Astrocyte (in vitro differentiated cells and primary cell): Measurements from ENCODE around the gene TPGS1. TPM values are rescaled to one million over a fixed set of nuclear protein-coding genes. Genes with fewer than 3 reads are reported as not detected.

ENCODE experiments used
- DNase-seq: peaks from one replicate; pipeline ENCODE4 v3.0.0-alpha.2; 2010; ENCODE audit warnings: low read depth
- FAIRE-seq: peaks from 2 replicates; lab custom pipeline; 2011; peaks lifted over from hg19 to GRCh38; lab: Jason Lieb, UNC
- H2AFZ ChIP-seq: 2 replicates; pipeline ENCODE4 v1.6.0; 2012; ENCODE audit warnings: low read depth, low read length, inconsistent platforms
- H3K27ac ChIP-seq: 2 replicates; pipeline ENCODE4 v1.5.1; 2011; ENCODE audit warnings: low read depth, low read length, inconsistent platforms
- H3K27me3 ChIP-seq: 2 replicates; pipeline ENCODE4 v1.6.0; 2011; ENCODE audit warnings: low read length, inconsistent platforms; ENCODE audit not compliant: insufficient read depth
- H3K36me3 ChIP-seq: 2 replicates; pipeline ENCODE4 v1.5.1; 2011; ENCODE audit warnings: low read length, inconsistent platforms; ENCODE audit not compliant: insufficient read depth
- H3K4me1 ChIP-seq: 2 replicates; pipeline ENCODE4 v1.5.1; 2011; ENCODE audit warnings: low read length, inconsistent platforms; ENCODE audit not compliant: insufficient read depth
- H3K4me2 ChIP-seq: 2 replicates; pipeline ENCODE4 v1.6.0; 2012; ENCODE audit warnings: low read length, inconsistent platforms
- H3K4me3 ChIP-seq: 2 replicates; pipeline ENCODE4 v1.5.1; 2011; ENCODE audit warnings: low read depth, mild to moderate bottlenecking, low read length, inconsistent platforms; ENCODE audit not compliant: insufficient read depth
- H3K79me2 ChIP-seq: 2 replicates; pipeline ENCODE4 v1.6.0; 2012; ENCODE audit warnings: mild to moderate bottlenecking, low read length, inconsistent platforms; ENCODE audit not compliant: insufficient read depth
- H3K9ac ChIP-seq: 2 replicates; pipeline ENCODE4 v1.6.0; 2012; ENCODE audit warnings: mild to moderate bottlenecking, low read length, inconsistent platforms
- H3K9me3 ChIP-seq: 2 replicates; pipeline ENCODE4 v1.5.1; 2012; ENCODE audit warnings: low read depth, mild to moderate bottlenecking, low read length, inconsistent platforms; ENCODE audit not compliant: insufficient read depth
- H4K20me1 ChIP-seq: 2 replicates; pipeline ENCODE4 v1.6.0; 2012; ENCODE audit warnings: low read length, inconsistent platforms; ENCODE audit not compliant: insufficient read depth
- H3K27ac Mint-ChIP-seq: one replicate; pipeline ENCODE4 v1.8.0; 2021; ENCODE audit warnings: mild to moderate bottlenecking, mixed read lengths; ENCODE audit not compliant: unreplicated experiment
- H3K27me3 Mint-ChIP-seq: one replicate; pipeline ENCODE4 v1.8.0; 2021; ENCODE audit warnings: low read depth, mixed read lengths; ENCODE audit not compliant: unreplicated experiment
- H3K36me3 Mint-ChIP-seq: one replicate; pipeline ENCODE4 v1.8.0; 2021; ENCODE audit warnings: low read depth, mixed read lengths; ENCODE audit not compliant: unreplicated experiment
- H3K4me1 Mint-ChIP-seq: one replicate; pipeline ENCODE4 v1.8.0; 2021; ENCODE audit warnings: low read depth, mixed read lengths; ENCODE audit not compliant: unreplicated experiment
- H3K4me3 Mint-ChIP-seq: one replicate; pipeline ENCODE4 v1.8.0; 2021; ENCODE audit warnings: mild to moderate bottlenecking, moderate library complexity, mixed read lengths; ENCODE audit not compliant: unreplicated experiment
- H3K9me3 Mint-ChIP-seq: one replicate; pipeline ENCODE4 v1.8.0; 2021; ENCODE audit warnings: mild to moderate bottlenecking, mixed read lengths; ENCODE audit not compliant: unreplicated experiment
- EZH2 ChIP-seq: IDR thresholded peaks from 2 replicates; pipeline ENCODE4 v1.6.1; 2012; ENCODE audit warnings: mild to moderate bottlenecking, low read length, inconsistent platforms; ENCODE audit not compliant: insufficient read depth
- total RNA-seq: library from RNA; stranded (reverse); gene quantifications from 2 replicates; pipeline ENCODE4 v1.2.1, GENCODE V29; 2021
- TF ChIP-seq, protein P1 (sequence below): IDR thresholded peaks from 2 replicates; pipeline ENCODE4 v1.5.1; 2011; ENCODE audit warnings: low read depth, mild to moderate bottlenecking, inconsistent platforms, low read length, moderate library complexity; ENCODE audit not compliant: insufficient read depth

The TPGS1 gene
- total RNA-seq, 1 donor from 2014 or later, result 17.9 TPM

DNA sequence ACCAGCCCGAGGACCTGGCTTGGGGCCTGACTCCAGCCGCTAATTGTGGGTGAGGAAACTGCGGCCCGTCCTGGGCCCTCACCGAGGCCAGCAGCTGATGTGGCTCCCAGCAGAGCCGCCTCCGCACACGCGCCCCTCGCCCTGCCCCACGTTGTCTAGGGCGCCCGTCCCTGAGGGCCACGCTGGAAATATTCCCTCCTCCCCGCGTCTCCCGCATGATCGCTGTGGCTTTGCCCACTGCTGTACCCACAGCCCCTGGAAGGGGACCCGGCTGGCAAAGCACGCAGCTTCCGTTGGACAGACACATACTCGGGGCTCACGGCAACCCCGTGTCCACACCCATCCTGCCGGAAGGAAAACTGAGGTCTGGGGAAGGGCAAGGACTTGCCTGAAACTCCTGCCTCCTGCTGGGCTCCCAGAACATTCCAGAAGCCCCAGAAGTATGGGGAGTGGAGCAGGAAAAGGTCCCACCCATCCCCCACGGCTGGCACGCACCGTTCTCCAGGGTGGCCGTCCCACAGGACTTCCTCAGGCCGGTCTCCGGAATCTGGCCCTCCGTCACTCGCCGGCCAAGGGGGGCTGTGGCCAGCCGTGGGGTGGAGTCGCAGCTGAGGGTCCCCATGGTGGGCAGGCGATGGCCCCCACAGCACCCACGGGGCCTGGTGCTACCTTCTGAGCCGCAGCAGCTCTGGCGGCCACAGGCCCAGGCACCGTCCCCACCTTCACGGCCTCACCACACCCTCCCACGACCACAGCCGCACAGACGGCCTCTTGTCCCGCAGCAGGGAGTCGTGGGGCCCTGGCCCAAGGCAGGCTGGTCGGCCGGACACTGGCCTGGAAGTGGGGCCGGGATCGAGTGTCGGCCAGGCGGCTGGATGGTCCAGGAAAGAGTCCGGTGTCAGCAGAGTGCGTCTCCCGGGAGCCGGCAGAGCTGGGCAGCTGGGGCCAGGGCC lies 32.9 kb upstream of the TPGS1 start:
- Mint-ChIP-seq H3K27me3 (peaks cover 9% of the 10 kb centered on the region), H3K9me3 (no peaks in the 10 kb centered on the region), H3K36me3 (no peaks in the 10 kb centered on the region), H3K4me1 (peaks cover 6% of the 10 kb centered on the region), H3K4me3 (no peak overlapping the region), H3K27ac (no peak overlapping the region)
- Histone ChIP-seq H3K27ac (no peak overlapping the region), H3K9ac (no peak overlapping the region), H4K20me1 (no peaks in the 10 kb centered on the region), H3K27me3 (no peaks in the 10 kb centered on the region), H3K4me1 (peaks cover 5% of the 10 kb centered on the region), H2AFZ (no peak overlapping the region), H3K4me2 (no peak overlapping the region), H3K4me3 (no peak overlapping the region), H3K36me3 (no peaks in the 10 kb centered on the region), H3K79me2 (no peaks in the 10 kb centered on the region), H3K9me3 (no peaks in the 10 kb centered on the region)
- DNase-seq, result no peak
- FAIRE-seq, result no peak
- TF ChIP-seq, protein P1, sequence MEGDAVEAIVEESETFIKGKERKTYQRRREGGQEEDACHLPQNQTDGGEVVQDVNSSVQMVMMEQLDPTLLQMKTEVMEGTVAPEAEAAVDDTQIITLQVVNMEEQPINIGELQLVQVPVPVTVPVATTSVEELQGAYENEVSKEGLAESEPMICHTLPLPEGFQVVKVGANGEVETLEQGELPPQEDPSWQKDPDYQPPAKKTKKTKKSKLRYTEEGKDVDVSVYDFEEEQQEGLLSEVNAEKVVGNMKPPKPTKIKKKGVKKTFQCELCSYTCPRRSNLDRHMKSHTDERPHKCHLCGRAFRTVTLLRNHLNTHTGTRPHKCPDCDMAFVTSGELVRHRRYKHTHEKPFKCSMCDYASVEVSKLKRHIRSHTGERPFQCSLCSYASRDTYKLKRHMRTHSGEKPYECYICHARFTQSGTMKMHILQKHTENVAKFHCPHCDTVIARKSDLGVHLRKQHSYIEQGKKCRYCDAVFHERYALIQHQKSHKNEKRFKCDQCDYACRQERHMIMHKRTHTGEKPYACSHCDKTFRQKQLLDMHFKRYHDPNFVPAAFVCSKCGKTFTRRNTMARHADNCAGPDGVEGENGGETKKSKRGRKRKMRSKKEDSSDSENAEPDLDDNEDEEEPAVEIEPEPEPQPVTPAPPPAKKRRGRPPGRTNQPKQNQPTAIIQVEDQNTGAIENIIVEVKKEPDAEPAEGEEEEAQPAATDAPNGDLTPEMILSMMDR, result no peak
- no peak for TF ChIP-seq EZH2

GRCh38 chr19:475360-475759 lies 31.9 kb upstream of the TPGS1 start:
- Histone ChIP-seq H3K27me3 (no peaks in the 10 kb centered on the region), H4K20me1 (no peaks in the 10 kb centered on the region), H3K4me3 (no peak overlapping the region), H2AFZ (no peak overlapping the region), H3K9ac (no peak overlapping the region), H3K36me3 (no peaks in the 10 kb centered on the region), H3K9me3 (peaks cover 3% of the 10 kb centered on the region), H3K4me1 (peaks cover 5% of the 10 kb centered on the region), H3K79me2 (no peaks in the 10 kb centered on the region), H3K27ac (no peak overlapping the region), H3K4me2 (no peak overlapping the region)
- no peak for TF ChIP-seq EZH2
- TF ChIP-seq, protein P1, result no peak
- no peak overlapping the region for H3K4me3 Mint-ChIP-seq
- no peak overlapping the region for H3K27ac Mint-ChIP-seq
- H3K4me1 Mint-ChIP-seq, result peaks cover 4% of the 10 kb centered on the region
- no peak for DNase-seq
- H3K9me3 Mint-ChIP-seq, result peaks cover 1% of the 10 kb centered on the region
- H3K36me3 Mint-ChIP-seq, result peaks cover 2% of the 10 kb centered on the region
- H3K27me3 Mint-ChIP-seq, result peaks cover 5% of the 10 kb centered on the region
- FAIRE-seq, result no peak
